Mesenchymal stem cell (in vitro differentiated cells and primary cell): ENCODE results near the gene BICDL1.

Source experiments
- DNase-seq: peaks from one replicate; pipeline ENCODE4 v3.0.0-alpha.2; 2013
- H2AFZ ChIP-seq: one replicate; pipeline ENCODE4 v1.6.1; 2013; ENCODE audit warnings: low read depth, mild to moderate bottlenecking, control low read depth, inconsistent platforms, low read length, moderate library complexity
- H2AK5ac ChIP-seq: 2 replicates; pipeline ENCODE4 v1.6.1; 2013; ENCODE audit warnings: low read length, moderate library complexity, mild to moderate bottlenecking, inconsistent platforms; ENCODE audit not compliant: severe bottlenecking
- H2BK120ac ChIP-seq: one replicate; pipeline ENCODE4 v1.6.1; 2013; ENCODE audit warnings: low read depth, mild to moderate bottlenecking, inconsistent platforms, low read length, moderate library complexity
- H2BK12ac ChIP-seq, 2 experiments: one replicate each; pipeline ENCODE4 v1.6.1; 2013; ENCODE audit warnings: inconsistent platforms in 2 of 2, low read length in 2 of 2, mild to moderate bottlenecking in 2 of 2, moderate library complexity in 2 of 2, control low read depth in 1 of 2
- H2BK15ac ChIP-seq: one replicate; pipeline ENCODE4 v1.6.1; 2013; ENCODE audit warnings: mild to moderate bottlenecking, low read depth, inconsistent platforms; ENCODE audit not compliant: poor library complexity, severe bottlenecking
- H2BK5ac ChIP-seq: 2 replicates; pipeline ENCODE4 v1.6.1; 2013; ENCODE audit warnings: low read depth, mild to moderate bottlenecking, low read length, control low read depth, inconsistent platforms; ENCODE audit not compliant: poor library complexity, severe bottlenecking
- H3K14ac ChIP-seq, 2 experiments: one replicate each; pipeline ENCODE4 v1.6.1; 2013; ENCODE audit warnings: inconsistent platforms in 2 of 2, low read length in 2 of 2, control low read depth in 1 of 2, mild to moderate bottlenecking in 1 of 2, moderate library complexity in 1 of 2
- H3K18ac ChIP-seq, 2 experiments: one replicate each; pipeline ENCODE4 v1.6.1; 2013; ENCODE audit warnings: inconsistent platforms in 2 of 2, low read length in 2 of 2, control low read depth in 1 of 2, low read depth in 1 of 2, mild to moderate bottlenecking in 1 of 2
- H3K23ac ChIP-seq, 2 experiments: one replicate each; pipeline ENCODE4 v1.6.1; 2013; ENCODE audit warnings: inconsistent platforms in 2 of 2, low read length in 2 of 2, mild to moderate bottlenecking in 2 of 2, moderate library complexity in 2 of 2, control low read depth in 1 of 2
- H3K27ac ChIP-seq: 2 replicates; pipeline ENCODE4 v1.5.1; 2013; ENCODE audit warnings: mild to moderate bottlenecking, moderate library complexity, low read length, control low read depth, inconsistent platforms; ENCODE audit not compliant: poor library complexity, severe bottlenecking
- H3K27me3 ChIP-seq, 2 experiments: 2 replicates each; pipeline versions ENCODE4 v1.6.1 to v1.7.0; 2013; ENCODE audit warnings: low read length in 2 of 2, mild to moderate bottlenecking in 2 of 2, moderate library complexity in 2 of 2, control low read depth in 1 of 2, inconsistent platforms in 1 of 2; ENCODE audit not compliant: control insufficient read depth in 1 of 2, insufficient read depth in 1 of 2
- H3K36me3 ChIP-seq, 2 experiments: 2 replicates each; pipeline versions ENCODE4 v1.6.1 to v1.7.0; 2013; ENCODE audit warnings: low read length in 2 of 2, control low read depth in 1 of 2, inconsistent platforms in 1 of 2, low read depth in 1 of 2, mild to moderate bottlenecking in 1 of 2; ENCODE audit not compliant: insufficient read depth in 2 of 2, control insufficient read depth in 1 of 2
- H3K4ac ChIP-seq, 2 experiments: one replicate each; pipeline ENCODE4 v1.6.1; 2013; ENCODE audit warnings: inconsistent platforms in 2 of 2, low read length in 2 of 2, mild to moderate bottlenecking in 2 of 2, moderate library complexity in 2 of 2, control low read depth in 1 of 2, low read depth in 1 of 2
- H3K4me1 ChIP-seq: 2 replicates; pipeline ENCODE4 v1.6.1; 2013; ENCODE audit warnings: low read depth, low read length, control low read depth; ENCODE audit not compliant: control insufficient read depth, insufficient read depth
- H3K4me2 ChIP-seq: 2 replicates; pipeline ENCODE4 v1.6.1; 2013; ENCODE audit warnings: low read length, mild to moderate bottlenecking, inconsistent platforms; ENCODE audit not compliant: poor library complexity, severe bottlenecking
- H3K4me3 ChIP-seq, 2 experiments: 2 replicates each; pipeline versions ENCODE4 v1.5.1 to v1.7.0; 2013; ENCODE audit warnings: low read length in 2 of 2, mild to moderate bottlenecking in 2 of 2, control low read depth in 1 of 2, low read depth in 1 of 2; ENCODE audit not compliant: insufficient read depth in 1 of 2
- H3K79me1 ChIP-seq: replicated peaks from 2 replicates; pipeline ENCODE4 v1.6.1; 2013; ENCODE audit warnings: mild to moderate bottlenecking, control low read depth, low read length, inconsistent platforms; ENCODE audit not compliant: poor library complexity, severe bottlenecking
- H3K9ac ChIP-seq: 2 replicates; pipeline ENCODE4 v1.7.0; 2013; ENCODE audit warnings: mild to moderate bottlenecking, low read length, moderate library complexity
- H3K9me3 ChIP-seq: 2 replicates; pipeline ENCODE4 v1.7.0; 2013; ENCODE audit warnings: mild to moderate bottlenecking, low read length; ENCODE audit not compliant: control insufficient read depth
- H4K8ac ChIP-seq: one replicate; pipeline ENCODE4 v1.6.1; 2013; ENCODE audit warnings: inconsistent platforms, mild to moderate bottlenecking, low read length, moderate library complexity
- H4K91ac ChIP-seq: one replicate; pipeline ENCODE4 v1.6.1; 2013; ENCODE audit warnings: mild to moderate bottlenecking, low read length, inconsistent platforms
- WGBS: methylation state at CpG from one replicate; pipeline ENCODE4 v1.1.7; 2013; ENCODE audit warnings: mixed read lengths; 5-methylcytosine and 5-hydroxymethylcytosine counted together

The BICDL1 gene

DNA sequence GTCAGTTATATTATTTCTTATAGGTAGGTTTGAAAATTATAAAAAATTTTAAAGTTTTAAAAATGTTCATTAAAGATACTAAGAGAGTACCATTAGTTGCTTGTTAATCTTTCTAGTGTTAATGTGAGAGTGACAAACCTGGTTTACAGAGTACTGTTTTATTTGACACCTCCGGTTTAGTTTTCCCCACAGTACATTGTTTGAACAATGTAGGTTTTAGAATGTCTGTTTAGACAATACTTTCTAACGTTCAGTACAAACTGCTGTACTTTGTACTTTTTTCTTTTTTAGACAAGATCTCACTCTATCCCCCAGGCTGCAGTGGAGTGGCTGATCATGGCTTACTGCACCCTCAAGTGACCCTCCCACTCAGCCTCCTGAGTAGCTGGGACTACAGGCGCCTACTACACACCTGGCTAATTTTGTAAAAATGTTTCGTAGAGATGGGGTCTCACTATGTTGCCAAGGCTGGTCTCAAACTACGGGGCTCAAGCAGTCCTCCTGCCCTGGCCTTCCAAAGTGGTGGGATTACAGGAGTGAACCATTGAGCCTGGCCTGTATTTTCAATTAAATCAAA, 3.2 kb downstream of the BICDL1 start:
- Histone ChIP-seq H3K9ac (no peak overlapping the region), H3K4me3 (no peak overlapping the region), H3K27ac (no peak overlapping the region), H4K8ac (no peak overlapping the region), H3K9me3 (no peaks in the 10 kb centered on the region), H2BK5ac (no peak overlapping the region), H3K79me1 (no peaks in the 10 kb centered on the region), H3K4ac (no peak overlapping the region), H2AFZ (no peak overlapping the region), H3K14ac (no peak overlapping the region), H2BK120ac (no peak overlapping the region), H4K91ac (no peak overlapping the region), H3K4me2 (no peak overlapping the region), H2BK15ac (no peak overlapping the region), H2BK12ac (no peak overlapping the region), H3K18ac (no peak overlapping the region), H3K36me3 (peaks cover 0 to 5% of the 10 kb centered on the region in 2 experiments), H2AK5ac (no peak overlapping the region), H3K4me1 (peaks cover 13% of the 10 kb centered on the region), H3K27me3 (peaks cover 28 to 57% of the 10 kb centered on the region in 2 experiments), H3K23ac (no peak overlapping the region)
- DNase-seq: no peak
- WGBS: 81% methylated on average over 4 of the region's 5 CpGs

DNA sequence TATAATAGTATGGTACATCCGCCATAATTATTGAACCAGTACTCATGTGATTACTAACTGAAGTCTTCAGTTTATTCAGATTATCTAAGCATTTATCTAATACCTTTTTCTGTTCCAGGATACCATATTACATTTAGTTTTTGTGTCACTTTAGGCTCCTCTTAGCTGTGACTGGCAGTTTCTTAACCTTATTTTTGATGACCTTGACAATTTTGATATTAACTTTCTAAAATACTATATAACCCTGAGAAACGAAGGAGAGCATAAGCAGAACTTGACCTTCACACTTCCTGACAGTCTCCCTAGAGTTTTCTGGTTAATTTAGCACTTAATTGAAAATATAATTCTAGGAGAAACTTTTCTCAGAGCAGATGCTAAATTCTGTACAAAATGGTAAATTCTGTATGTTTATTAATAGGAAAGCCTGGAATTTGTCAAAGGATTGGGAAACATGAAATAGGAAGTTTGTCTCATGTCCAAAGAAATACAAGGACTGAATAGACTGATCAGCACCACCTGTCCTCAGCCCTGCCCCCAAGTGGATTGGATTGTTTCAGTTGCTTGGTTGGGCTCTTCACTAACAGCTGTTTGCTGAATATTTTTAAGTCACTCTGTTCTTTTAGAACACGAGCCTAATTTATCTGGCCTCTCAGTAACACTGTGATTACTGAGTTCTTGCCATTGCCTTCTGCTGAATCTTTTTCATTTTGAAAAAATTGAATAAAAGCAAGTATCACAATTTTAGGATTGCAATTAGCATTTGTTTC, 6.0 kb downstream of the BICDL1 start:
- H3K9ac ChIP-seq: no peak overlapping the region
- H3K4ac ChIP-seq: no peak overlapping the region
- no peaks in the 10 kb centered on the region for H3K36me3 ChIP-seq
- H2AFZ ChIP-seq: no peak overlapping the region
- no peak for DNase-seq
- no peak overlapping the region for H4K91ac ChIP-seq
- H3K9me3 ChIP-seq: no peaks in the 10 kb centered on the region
- no peaks in the 10 kb centered on the region for H3K79me1 ChIP-seq
- H2BK120ac ChIP-seq: no peak overlapping the region
- H2BK5ac ChIP-seq: no peak overlapping the region
- 40% methylated on average over 1 of the region's 3 CpGs for WGBS
- H3K27me3 ChIP-seq: peaks cover 21 to 64% of the 10 kb centered on the region in 2 experiments
- H3K27ac ChIP-seq: no peak overlapping the region
- H3K14ac ChIP-seq: no peak overlapping the region
- no peak overlapping the region for H3K4me3 ChIP-seq
- H4K8ac ChIP-seq: no peak overlapping the region
- H3K4me2 ChIP-seq: no peak overlapping the region
- peaks cover 3% of the 10 kb centered on the region for H3K4me1 ChIP-seq
- H2BK15ac ChIP-seq: no peak overlapping the region
- no peak overlapping the region for H2AK5ac ChIP-seq
- H2BK12ac ChIP-seq: no peak overlapping the region
- no peak overlapping the region for H3K23ac ChIP-seq
- no peak overlapping the region for H3K18ac ChIP-seq

GRCh38 chr12:119996417-119996816, 7.4 kb downstream of the BICDL1 start:
- no peak overlapping the region for H3K9ac ChIP-seq
- H3K4me3 ChIP-seq: no peak overlapping the region
- no peak overlapping the region for H2BK15ac ChIP-seq
- no peaks in the 10 kb centered on the region for H3K4me1 ChIP-seq
- H2BK12ac ChIP-seq: no peak overlapping the region
- no peak overlapping the region for H4K8ac ChIP-seq
- no peak overlapping the region for H2AFZ ChIP-seq
- no peaks in the 10 kb centered on the region for H3K9me3 ChIP-seq
- H3K4ac ChIP-seq: no peak overlapping the region
- H3K36me3 ChIP-seq: no peaks in the 10 kb centered on the region
- no peak overlapping the region for H3K14ac ChIP-seq
- no peak overlapping the region for H3K4me2 ChIP-seq
- H2BK5ac ChIP-seq: no peak overlapping the region
- no peak for DNase-seq
- H2AK5ac ChIP-seq: no peak overlapping the region
- H3K23ac ChIP-seq: no peak overlapping the region
- H3K18ac ChIP-seq: no peak overlapping the region
- no peaks in the 10 kb centered on the region for H3K79me1 ChIP-seq
- no peak overlapping the region for H3K27ac ChIP-seq
- no CpG with 5 or more reads among the region's 1 CpG for WGBS
- no peak overlapping the region for H4K91ac ChIP-seq
- peaks cover 8 to 58% of the 10 kb centered on the region in 2 experiments for H3K27me3 ChIP-seq
- no peak overlapping the region for H2BK120ac ChIP-seq

- Histone ChIP-seq H4K91ac (no peak overlapping the region), H3K9me3 (no peaks in the 10 kb centered on the region), H3K27me3 (peaks cover 8 to 44% of the 10 kb centered on the region in 2 experiments), H2AFZ (no peak overlapping the region), H4K8ac (no peak overlapping the region), H2BK15ac (no peak overlapping the region), H3K4me2 (no peak overlapping the region), H3K4me3 (no peak overlapping the region), H2BK5ac (no peak overlapping the region), H2BK12ac (no peak overlapping the region), H2AK5ac (no peak overlapping the region), H3K9ac (no peak overlapping the region), H3K36me3 (no peaks in the 10 kb centered on the region), H3K14ac (no peak overlapping the region), H2BK120ac (no peak overlapping the region), H3K4ac (no peak overlapping the region), H3K18ac (no peak overlapping the region), H3K23ac (no peak overlapping the region), H3K4me1 (no peaks in the 10 kb centered on the region), H3K27ac (no peak overlapping the region), H3K79me1 (no peaks in the 10 kb centered on the region)
- DNase-seq: no peak
- WGBS: 87% methylated on average over 10 of the region's 13 CpGs
These were observed 9.6 kb downstream of the BICDL1 start for GRCh38 chr12:119998471-119999245.
